Activated effector memory CD4-positive, alpha-beta T cell treated with Interleukin-2 at 50 U/mL for 16 hours (primary cell): ENCODE measurements around the gene KLHL8.
"Not testable (repeated sequence)": the region's sequence is repeated elsewhere in the genome, so short reads cannot be mapped to it uniquely, and the experiment has no call there.

Source experiments
- DNase-seq: peaks from one replicate; pipeline ENCODE4 v3.0.0-alpha.2; 2020

The KLHL8 gene

DNA sequence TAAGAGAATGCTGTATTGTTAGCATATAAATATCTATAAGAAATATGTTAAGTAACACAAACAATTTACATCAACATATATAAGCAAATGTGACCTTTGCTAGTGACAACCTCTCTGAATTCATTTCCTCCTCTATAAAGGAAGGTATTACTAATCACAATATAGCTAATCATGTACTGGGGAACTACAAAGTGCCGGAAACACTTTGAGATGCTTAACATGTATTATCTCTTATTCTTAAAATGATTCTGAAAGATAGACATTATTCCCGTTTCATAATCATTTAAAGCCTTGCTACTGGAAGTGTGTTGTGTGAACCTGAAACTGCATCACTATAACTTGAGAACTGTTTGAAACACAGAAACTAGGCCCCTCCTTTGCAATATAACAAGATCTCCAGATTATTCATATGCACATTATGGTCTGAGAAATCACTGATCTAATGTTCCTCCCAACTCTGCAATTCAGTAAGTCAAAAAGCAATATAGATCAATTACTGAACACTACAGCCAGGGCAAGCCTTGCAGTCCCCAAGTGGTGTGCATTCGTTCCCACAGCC is 54.0 kb downstream of the KLHL8 start:
- no peak for DNase-seq

DNA sequence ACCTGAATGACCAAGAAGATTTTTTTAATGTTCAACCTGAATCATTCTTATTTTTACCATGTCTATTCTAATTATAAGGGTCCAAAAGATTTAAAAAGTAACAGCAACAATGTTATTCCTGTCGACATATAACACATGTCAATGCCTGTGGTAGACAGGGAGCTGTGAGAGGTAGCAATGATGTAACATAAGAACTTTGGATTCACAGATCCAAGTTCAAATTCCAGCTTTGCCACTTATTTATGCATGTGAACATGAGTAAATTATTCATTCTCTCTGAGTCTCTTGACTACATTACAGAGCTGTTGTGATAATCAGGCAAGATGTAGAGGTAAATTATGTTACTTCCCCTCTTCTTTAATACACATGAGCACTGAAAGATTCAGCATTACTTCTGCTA is 54.5 kb downstream of the KLHL8 start:
- no peak for DNase-seq

DNA sequence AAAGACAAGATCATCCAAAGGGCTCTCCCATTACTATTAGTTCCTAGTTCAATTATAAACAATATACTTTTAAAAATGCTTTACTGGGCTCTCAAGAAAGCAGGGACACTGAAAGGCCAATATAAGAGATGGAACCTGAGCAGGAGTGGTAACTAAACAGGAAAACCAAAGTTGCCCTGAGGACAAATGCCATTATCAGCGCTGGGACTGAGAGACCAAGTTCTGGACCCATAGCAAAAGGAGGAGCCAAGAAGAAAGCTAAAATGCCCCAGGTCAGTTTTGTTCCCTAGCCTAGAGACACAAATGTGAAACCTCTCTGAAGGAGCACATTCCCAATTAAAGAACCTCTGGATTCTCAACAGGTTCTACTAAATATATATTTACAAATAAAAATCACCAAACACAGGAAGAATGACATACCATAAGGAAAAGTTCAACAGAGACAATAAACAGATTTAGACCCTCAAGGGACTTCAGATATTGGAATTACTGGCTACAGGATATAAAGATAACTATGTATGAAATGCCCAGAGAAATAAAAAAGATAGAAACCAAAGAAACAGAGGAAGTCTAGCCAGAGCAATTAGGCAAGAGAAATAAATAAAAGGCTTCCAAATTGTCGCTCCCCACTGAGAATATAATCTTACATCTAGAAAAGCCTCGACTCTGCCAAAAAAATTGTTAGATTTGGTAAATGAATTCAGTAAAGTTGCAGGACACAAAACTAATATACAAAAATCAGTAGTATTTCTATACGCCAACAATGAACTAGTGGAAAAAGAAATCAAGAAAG is 67.1 kb downstream of the KLHL8 start:
- DNase-seq: no peak

- no peak for DNase-seq
Measured at GRCh38 chr4:87152310-87153041, 67.9 kb downstream of the KLHL8 start.

GRCh38 chr4:87151730-87152129 is 68.7 kb downstream of the KLHL8 start:
- DNase-seq: no peak

DNA sequence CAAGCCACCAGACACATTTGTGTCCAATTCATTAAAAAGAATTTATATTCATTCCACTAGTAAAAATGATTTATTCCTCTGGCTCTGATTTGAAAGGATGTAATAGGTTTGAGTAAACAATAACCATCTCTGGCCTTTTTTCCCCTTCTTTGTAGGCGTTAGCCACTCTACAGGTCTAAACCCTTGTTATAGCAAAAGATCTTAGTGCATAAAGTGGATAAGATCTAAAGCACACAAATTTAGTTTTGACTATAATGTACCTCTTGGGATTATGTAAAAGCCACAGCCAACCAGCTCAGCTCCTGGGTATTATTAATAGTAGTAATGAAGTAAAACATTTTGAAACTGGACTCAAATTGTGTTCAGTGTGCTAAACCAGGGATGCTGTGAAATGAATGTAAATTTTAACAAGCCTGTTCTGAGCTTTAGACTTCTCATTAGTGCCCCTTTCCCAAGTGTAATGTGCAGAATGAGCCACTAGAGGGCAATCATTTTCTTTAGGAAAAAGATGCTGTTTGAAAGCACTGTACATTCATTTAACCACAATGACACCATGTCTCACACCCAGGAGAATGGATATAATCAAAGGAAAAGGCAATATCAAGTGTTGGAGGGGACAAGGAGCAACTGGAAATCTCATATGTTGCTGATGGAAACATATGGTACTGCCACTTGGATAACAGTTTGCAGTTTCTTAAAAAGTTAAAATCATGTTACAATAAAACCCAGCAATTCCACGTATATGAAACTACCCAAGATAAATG is 69.7 kb downstream of the KLHL8 start:
- DNase-seq: no peak

- DNase-seq: no peak
Measured at GRCh38 chr4:87147116-87147515, 73.3 kb downstream of the KLHL8 start.

DNA sequence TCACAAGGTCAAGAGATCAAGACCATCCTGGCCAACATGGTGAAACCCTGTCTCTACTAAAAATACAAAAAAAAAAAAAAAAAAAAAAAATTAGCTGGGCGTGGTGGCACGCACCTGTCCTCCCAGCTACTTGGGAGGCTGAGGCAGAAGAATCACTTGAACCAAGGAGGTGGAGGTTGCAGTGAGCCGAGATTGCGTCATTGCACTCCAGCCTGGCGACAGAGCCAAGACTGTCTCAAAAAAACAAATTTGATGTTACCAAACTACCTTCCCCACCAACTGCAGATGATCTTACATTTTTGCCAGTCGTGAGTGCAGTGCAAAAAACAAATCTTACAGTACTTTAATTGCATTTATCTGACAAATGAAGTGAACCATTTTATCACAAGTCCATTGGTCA is 74.5 kb downstream of the KLHL8 start:
- not testable (repeated sequence) for DNase-seq

DNA sequence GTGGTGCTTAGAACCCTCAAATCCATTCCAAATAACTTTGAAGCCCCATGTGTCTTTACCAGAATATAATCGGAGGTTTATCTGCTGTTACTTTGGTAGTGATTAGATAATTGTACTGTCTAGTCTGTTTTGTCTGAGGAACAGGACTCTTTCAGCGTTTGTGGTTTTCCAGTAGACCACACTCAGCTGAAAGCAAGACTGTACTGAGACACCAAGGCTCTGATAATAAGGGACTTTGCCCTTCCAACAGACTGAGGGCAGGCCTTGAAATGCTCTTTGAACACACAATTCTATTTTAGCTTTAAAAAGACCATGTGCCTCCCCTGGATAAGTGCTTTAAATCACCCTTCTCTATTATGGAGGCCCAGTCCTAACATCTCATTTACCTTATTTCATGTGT is 76.1 kb downstream of the KLHL8 start:
- DNase-seq: no peak

DNA sequence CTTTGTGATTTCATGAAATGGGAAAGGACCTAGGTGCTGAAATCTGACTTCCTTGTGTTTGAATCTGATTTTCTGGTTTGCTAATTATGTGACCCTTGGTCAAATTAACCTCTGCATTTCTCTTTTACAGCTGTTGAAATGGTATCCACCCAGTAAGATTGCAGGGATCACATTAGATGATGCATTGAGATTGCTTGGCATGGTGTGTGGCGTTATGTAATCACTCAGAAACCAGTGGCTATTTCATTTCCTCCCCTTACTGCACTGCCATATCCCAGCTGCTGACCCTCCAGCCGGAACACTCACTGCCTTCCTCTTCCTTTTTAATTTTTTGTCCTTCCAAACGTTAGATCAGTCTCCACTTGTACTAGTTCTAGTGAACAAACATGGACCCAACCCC is 79.0 kb downstream of the KLHL8 start:
- DNase-seq: no peak

DNA sequence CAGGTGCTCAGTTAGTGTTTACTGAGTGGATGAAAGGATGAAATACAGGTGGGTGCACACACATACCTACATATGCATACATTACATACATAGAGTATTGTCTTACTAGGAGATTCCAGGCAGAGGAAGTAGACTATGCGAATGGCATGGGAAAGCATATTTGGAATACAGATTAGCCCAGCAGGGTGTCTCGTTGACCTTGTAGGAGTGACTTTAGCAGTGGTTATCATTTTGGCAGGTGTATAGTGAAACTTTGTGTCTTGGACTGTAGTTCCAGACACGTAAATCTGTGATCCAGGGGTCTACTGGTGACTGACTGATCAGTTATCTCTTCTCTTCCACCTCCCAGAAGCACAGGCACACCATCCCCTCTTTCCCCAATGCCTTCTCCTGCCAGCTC is 86.3 kb downstream of the KLHL8 start:
- DNase-seq: no peak

GRCh38 chr4:87133183-87133582 is 87.2 kb downstream of the KLHL8 start:
- no peak for DNase-seq

- DNase-seq: no peak
Measured at GRCh38 chr4:87132035-87132434, 88.4 kb downstream of the KLHL8 start.

DNA sequence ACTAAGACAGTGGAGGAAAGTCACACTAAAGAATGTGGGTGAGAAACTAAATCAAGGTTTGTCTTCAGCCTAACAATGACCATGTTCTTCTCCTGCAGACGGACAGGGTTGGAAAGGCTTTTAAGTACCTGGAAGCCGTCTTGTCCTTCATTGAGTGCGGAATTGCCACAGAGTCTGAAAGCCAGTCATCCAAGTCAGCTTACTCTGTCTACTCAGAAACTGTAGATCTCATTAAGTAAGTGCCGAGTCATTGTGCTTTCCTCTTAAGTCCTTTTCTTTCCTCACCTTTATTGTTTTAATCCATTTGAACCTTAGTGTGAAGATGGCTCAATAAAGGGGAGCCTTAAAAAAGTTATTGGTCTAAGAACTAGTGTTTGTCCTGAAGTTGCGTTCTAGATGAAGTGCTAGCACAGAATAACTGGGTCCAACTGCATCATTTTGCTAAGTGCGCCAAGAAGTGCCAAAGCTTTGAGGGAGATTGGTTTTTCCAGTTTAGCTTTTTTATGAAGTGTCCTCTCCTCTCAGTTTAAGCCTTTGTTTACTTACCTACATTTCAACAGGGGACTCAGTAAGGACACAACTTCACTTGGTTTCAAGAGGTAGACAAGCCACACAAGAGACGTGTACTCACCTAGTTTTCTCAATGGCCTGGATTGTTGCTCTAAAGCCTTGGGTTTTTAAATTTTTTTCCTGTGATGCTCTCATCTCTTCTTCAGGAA is 89.3 kb downstream of the KLHL8 start:
- DNase-seq: no peak

DNA sequence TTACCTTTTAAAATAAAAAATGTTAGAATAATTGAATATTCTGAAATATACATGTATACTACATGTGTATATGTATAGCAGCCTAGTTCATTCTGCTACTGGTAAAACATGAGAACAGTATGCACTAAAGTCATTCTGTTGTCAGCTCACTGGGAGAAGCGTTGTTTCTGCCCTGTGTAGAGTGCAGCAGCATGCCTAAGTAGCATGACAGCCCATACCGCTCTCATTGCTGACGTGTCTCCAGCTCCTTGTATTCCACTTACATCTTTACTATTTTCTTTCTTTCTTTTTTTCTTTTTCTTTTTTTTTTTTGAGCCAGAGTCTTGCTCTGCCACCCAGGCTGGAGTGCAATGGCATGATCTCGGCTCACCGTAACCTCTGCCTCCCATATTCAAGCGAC is 90.7 kb downstream of the KLHL8 start:
- no peak for DNase-seq

DNA sequence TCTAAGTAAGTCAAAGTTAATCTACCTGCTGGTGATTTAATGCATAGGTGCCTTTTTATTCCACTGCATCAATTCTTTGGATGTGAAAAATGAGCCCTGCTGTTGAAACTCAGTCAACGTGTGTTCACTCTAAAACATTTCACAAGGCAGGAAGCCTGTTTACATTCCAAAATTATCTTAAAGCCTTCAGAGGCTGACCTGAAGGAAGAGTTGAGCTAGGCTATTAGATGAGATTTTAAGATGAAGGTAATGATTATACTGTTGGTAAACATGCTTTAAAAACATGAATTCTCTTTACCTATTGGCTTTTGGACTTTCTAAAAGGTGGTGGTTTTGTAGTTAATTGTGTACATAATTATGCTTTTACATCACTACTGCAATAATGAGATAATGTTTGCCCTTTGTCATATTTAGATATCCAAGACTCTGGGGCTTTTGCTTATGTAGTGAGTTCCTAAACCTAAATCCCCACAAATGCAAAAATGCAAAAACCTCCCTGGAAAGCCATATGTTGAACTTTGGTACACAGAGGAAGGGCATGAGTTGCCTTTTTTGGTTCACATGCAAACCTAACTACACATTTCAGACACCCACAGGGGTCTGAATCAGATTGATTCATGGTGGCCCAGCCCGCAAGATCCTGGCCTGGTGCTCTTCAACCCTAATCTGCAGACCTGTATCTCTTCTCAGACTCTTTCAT is 92.3 kb downstream of the KLHL8 start:
- no peak for DNase-seq

GRCh38 chr4:87126056-87126455 is 94.4 kb downstream of the KLHL8 start:
- DNase-seq: no peak

- no peak for DNase-seq
Measured at GRCh38 chr4:87122252-87122651, 98.2 kb downstream of the KLHL8 start.

- DNase-seq: no peak
Measured at GRCh38 chr4:87121341-87122065, 98.9 kb downstream of the KLHL8 start.

DNA sequence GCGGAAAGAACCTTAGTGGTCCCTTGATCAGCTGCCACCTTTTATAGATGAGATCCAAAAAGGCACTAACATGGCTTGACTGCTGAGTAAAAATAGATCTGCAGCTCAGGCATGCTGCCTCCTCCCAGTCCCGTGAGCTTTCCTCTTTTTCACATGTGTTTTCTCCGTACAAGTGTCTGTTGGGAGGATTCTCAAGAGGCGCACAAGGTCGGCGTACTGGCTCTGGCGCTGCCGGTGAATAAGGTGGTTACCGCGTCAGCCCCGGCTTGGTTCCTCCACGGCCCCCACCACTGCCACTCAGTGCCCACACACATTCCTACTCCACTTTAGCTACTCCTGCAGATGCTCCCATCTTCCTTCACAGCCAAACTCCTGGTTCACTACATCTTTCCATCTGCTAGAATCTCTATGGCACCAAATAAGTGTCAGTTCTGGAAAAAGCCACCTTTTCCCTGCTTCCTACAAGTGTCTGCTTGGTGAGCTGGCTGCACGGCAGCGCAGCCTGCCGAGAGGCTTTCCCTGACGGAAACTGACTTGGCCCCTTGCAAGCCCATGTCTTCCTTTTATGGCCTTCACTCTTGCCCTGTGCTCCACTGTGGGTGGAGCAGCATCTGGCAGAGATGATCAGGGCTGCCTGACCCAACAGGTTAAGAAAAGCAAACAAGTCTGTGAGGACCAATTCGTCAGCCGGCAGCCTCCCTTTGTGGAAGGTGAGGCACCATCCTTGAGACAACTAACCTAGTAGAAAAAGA is 99.8 kb downstream of the KLHL8 start:
- DNase-seq: no peak

GRCh38 chr4:87120010-87120409 is 100.4 kb downstream of the KLHL8 start:
- DNase-seq: no peak
